ENCODE results near the gene GPAT2.
"Not testable (repeated sequence)": the region's sequence is repeated elsewhere in the genome, so short reads cannot be mapped to it uniquely, and the experiment has no call there.

GPAT2 gene

DNA sequence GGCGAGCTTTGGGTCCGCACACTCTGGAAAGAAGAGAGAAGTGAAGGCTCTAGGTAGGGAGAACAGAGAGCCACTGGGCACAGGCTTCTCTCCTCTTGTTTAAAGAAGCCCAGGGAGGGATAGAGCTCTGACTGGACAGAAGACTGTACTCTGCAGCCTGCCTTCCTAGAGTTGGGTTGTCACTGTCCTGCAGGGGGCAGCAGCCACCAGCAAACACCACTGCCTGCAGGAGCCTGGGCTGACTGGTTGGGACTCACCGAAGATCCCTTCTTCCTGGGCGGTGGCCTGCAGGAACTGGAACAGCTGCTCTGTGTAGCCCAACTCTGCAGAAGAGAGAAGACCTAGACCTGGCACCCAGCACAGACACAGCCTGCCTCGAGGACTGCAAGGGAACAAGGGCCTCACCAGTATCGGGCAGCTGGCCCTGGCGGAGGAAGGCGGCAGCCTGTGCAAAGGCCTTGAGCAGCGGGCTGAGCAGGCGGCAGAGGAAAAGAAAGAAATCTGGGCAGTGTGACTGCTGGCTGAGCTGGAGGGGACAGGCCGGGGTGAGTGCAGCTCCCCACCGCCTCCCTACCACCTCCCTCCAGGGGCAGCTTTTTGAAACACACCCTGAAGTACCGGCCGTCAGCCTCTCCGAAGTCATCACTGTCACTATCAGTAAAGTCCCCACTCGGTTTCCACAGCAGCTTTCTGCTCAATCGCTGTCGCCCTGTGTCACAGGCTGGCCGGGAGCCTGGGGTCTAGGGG is 11.8 kb downstream of the GPAT2 start:
- ATAC-seq (peak; percentile 69), DNase-seq (peak; percentile 75)

DNA sequence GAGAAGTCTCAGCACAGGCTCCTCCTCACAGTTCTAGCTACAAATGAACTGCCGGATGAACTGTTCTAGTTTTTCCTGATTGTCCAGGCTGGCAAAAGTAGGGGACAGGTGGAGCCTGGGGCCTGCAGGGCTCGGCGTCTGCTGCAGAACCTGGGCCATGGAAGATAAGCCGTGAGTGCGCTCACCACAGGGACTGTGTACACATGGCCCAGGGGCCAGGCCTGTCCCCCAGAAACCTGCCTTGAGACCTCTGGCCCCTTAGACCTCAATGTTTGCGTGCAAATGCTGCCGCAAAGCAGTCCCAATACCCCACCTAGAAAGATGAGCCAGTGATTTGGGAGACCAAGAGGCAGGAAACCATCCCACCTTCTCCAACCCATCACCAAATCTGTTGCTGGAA is 12.6 kb downstream of the GPAT2 start:
- DNase-seq, ATAC-seq: not testable (repeated sequence)

DNA sequence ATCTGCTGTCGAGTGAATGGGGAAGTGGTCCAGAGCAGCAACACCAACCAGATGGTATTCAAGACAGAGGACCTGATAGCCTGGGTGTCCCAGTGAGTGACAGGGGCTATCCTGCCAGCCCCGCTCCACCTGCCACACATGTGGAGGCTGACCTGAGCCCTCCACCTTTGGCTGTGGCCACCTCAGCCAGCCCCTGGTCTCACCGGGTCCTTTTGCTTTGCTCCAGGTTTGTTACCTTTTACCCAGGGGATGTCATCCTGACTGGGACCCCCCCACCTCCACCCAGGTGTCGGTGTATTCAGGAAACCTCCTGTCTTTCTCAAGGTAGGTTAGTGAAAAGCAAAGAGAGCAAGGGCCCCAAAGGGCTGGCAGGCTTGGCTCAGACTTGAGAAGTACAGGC is 13.6 kb downstream of the GPAT2 start:
- not testable (repeated sequence) for DNase-seq, ATAC-seq

DNA sequence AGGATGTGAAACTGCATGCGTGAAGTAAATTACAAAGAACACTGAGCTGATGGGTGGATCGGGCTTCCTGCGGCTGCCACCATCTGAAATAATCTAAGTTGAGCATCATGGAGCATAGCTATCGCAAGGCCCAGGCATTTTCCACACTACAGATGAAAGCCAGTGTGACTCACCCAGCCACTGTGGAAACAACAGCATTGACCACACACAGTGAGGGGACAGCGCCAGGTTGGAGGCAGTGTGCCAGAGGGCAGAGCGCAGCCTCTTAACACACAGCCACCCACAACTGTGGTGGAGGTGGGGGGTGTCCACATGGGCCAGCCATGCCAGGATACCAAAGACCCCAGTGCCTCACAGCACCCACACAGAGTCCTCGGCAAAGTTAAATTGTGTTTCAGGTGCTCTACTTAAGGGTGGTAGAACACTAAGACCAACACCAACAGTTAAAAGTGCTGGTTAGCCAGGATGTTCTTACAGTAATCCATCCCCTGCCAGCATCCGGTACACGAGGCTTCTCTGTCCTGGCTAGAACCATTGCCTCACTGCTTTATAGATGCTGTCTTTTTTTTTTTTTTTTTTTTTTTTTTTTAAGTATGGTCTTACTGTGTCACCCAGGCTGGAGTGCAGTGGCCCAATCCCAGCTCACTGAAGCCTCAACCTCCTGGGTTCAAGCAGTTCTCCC is 14.7 kb downstream of the GPAT2 start:
- peak; percentile 70 for ATAC-seq
- DNase-seq: not testable (repeated sequence)

DNA sequence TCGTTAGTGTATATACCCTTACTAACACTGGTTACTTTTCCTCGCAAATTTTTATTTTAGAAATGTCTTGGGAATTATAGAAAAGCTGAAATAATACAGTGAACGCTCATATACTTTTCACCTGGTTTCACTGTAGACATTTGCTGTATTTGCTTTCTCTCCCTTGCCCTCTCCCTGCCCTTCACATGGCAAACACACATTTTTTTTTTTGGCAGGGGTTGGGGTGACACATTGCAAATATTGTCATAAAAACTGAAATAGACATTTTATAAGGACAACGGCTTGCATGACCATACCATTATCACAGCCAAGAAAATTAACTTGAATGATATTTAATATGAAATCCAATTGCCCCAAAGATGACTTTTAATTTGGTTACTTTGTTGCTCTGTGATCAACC is 18.4 kb downstream of the GPAT2 start:
- ATAC-seq, DNase-seq: not testable (repeated sequence)

DNA sequence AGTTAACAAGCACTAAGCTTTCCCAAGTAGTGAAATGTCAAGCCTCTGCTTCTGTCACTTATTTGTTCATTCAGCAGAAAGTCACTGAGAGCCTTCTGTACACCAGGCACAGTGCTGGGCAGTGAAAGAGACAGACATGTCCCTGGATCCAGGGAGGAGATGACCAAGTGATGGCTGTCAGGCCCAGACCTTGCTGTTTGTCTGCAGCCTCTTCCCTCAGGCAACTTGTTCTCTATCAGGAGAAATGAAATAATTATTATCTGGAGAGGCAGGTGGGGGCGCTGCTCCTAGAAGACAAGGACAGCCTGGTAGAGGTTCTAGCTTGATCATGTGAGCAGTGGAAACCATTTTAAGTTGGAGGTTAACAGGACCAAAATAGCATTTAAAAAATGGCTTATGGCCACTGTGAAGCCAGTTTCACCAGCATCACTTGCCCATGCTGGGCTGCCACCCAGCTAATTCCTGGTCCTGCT is 21.9 kb downstream of the GPAT2 start:
- not testable (repeated sequence) for ATAC-seq, DNase-seq

DNA sequence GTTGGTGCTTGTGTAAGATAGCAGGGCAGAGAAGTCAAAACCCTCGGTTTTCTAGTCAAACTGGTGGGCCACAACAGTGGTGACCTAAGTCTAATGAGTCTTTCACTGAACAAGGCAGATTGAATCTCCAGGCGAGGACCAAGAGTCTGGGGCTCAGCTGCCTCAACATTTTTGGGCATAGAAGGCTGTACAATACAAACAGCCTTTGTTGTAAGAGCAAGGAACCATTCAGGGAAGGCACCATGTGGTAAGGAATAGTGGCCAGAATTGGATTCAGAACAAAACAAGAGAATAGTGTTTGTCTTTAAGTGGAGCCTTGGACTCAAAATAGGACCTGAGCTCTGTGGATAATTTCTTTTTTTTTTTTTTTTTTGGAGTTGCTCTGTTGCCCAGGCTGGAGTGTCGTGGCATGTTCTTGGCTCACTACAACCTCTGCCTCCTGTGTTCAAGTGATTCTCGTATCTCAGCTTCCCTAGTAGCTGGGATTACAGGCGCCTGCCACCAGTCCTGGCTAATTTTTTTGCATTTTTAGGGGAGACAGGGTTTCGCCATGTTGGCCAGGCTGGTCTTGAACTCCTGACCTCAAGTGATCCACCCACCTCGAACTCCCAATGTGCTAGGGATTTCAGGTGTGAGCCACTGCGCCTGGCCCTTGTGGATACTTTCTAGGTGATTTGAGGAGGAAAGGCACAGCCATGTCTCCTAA is 22.5 kb downstream of the GPAT2 start:
- not testable (repeated sequence) for ATAC-seq, DNase-seq

DNA sequence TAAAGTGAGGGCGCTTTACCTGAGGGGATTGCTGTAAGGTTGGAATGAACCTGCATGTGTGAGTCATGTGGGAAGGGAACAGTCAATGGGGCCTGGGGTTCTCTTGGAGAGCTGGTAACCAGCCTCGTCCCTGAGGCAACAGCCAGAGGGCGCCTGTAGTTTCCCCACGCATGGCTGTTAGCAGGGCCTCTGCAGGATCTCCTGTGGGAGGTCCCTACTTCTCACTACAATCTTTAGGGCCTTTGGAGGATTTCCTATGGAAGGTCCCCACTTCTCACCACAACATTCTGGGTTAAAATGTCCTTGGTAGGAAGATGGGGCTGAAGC is 23.6 kb downstream of the GPAT2 start:
- ATAC-seq: peak; percentile 35
- peak; percentile 28 for DNase-seq

DNA sequence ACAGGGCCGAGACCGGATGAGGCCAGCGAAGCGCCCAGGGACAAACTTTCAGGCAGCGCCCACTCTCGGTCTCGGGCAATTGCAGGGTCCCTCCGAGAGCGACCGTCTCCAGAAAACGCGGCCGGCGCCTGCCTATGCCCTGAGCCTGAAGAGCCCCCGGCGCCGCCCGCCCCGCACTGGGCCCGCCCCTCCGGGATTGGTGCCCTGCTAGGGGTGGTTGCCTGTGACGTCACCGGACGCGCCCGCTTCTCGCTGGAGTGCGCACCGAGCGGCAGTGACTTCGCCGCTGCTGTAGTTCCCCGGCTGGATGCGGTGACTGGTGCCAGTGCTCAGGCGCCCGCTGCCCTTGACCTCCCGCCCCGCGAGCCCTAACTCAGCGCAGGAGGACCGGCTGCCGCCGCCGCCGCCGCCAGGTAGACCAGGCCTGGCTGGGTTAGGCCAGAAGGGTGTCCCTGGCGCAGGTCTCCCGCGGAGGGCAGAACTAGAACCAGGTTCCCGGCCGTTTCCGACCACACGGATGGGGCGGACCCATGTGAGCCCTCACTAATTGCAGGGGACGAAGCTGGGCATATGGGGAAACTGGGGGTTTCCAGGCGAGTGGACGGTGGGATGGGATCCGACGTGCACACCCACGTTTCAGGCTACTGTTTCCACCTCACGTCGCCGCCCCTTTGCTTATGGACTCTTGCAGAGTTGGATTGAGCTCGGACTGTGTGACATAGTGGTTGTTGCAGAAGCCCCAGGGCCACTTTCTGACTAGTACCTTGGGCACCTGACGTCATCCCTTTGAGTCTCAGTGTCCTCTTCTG is 24.2 kb downstream of the GPAT2 start:
- DNase-seq: peak; percentile 98

DNA sequence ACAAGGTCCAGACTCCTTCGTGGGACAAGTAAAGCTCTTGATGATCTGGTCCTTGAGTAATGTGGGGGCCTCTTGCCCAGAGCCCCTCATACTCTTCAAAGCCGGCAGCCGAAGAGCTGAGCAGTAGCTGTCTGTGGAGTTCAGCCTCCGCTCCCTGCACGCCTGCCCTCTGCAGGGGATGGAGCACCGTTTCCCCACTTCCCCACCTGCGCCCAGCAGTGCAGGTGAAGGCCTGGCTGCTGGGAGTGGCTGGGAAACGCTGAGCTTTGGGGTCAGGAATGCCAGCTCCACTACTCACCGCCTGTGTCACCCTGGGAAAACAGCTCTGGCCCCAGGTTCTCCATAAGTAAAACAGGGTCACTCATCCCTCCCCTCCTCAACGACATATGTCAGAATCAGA is 24.9 kb downstream of the GPAT2 start:
- not testable (repeated sequence) for ATAC-seq, DNase-seq

More for the DNA sequence above, 24.2 kb downstream of the GPAT2 start:
- peak; percentile 100 for ATAC-seq

DNA sequence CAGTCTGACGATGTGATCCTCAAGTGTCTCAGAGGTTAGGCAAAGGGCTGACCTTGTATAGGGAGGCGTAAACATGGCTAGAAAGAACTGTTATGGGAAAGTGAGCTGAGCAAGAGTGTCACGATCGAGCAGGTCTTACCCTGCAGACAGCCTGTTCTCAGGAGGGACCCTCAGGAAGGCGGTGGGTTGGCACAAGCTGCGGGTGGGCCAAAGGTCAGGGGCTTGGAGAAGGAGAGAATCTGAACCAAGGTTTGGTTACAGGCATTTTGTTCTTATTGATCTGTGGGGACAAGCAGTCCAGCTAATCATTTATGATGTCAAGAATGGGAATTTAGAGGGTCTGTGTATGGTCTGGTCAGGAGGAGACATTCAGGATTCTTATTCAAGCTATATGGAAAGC is 26.7 kb downstream of the GPAT2 start:
- not testable (repeated sequence) for ATAC-seq, DNase-seq

DNA sequence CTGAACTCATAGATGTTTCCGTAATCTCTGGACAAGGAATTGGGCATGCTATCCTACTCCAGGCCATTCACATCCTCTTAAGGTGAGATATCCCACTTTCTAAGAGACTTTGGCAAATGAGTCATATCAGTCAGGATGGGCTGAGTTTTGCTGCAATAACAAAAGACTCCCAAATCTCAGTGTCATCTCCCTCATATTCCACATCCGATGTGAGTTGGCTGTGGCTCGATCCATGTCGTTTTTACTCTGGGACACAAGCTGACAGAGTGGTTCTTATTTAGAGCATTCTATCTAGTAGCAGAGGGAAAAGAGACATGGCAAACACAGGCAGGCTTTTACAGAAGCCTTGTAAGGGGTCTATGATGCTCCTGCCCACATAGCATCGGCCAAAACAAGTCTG is 28.5 kb downstream of the GPAT2 start:
- not testable (repeated sequence) for DNase-seq, ATAC-seq

DNA sequence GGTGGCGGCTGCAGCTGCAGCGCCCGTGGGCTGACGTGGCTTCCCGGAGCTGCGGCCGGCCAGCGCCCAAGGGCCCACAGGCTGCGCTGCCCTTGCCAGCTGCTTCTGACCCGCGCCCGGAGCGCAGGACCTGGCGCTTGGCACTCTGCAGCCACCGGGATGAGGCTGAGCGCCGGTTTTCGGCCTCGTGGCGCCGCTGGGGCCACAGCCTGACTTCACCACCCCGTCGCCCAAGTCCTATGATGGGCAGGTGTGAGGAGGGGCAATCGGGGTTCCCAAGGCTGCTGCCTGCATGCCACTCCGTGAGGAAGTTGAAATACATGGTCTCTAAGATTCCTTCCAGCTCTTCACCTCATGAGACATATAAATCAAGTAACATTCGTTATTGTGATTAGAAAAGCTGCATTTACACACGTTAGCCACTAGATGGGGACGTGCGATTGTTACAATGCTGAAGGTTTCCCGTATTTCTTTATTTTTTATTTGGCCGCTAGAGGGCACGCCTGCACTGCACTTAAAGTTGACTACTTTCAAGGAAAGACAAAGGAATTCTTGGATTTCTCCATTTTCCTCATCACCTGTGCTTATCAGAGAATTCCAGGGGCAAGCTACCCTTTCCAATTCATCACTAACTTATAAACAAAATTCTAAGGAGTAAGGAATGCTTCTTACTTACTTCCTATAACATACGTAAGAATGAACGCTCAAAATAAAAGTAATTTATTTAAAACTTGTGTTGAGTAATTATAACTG is 42.0 kb downstream of the GPAT2 start:
- ATAC-seq (peak; percentile 40), DNase-seq (peak; percentile 50)

DNA sequence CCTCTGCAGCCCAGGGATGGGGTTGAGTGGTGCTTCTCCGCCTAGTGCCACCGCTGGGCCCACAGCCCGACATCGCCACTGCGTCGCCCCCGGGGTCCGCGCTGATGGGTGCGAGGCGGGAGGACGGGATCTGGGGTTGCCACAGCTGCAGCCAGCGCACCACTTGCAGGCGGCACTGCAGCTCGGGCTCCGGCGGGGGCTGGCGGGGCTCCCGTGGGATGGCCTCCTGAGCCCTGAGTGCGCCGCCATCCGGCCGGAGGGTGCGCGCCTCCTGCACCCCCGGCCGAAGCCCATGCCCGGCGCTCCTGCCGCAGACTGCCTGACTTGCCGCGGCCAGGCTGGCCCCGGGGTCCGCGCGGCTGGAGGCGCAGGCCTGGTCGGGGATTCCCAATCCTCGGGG is 42.6 kb downstream of the GPAT2 start:
- peak; percentile 40 for DNase-seq
- ATAC-seq: peak; percentile 55

DNA sequence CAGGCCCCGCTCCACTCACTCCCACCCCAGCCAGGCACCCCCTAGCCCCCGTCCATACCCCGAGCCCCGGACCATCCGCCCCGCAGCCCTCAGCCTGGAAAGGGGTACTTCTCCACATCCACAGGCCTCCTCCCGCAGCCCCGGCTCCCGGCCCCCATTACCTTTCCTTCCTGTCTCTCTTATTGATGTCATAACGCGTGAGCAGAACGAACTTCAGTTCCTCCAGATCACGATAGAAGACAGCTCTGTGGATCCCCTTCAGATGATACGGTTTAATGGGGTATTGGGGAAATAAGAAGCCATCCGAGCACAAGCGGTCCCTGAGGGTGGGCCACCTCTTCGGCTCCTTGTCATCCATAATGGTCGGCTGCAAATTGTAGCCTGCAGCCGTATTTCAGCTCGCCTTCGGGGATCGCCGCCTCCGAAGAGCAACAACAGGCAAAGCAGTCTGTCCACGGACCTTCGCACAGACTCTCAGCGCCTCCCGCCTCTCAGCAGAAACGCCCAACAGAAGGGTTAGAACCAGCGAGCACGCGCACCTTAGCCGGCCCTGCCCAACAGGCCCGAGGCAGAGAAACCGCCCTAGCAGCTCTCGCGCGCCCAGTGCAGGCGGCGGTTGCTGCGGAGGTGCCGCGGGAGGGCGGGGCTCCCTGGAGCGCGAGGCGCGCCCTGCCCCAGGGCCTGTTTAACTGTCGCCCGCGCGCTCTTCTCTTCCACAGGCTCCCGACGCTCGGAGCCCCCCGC is 43.2 kb downstream of the GPAT2 start, which contains the start of gene ANKRD36C:
Gene ANKRD36C (minus strand): TSS at position 474 of the 744 bp plus-strand sequence. CDS start 116 bp downstream, at position 358.
- ATAC-seq (peak; percentile 91), DNase-seq (peak; percentile 24)

DNA sequence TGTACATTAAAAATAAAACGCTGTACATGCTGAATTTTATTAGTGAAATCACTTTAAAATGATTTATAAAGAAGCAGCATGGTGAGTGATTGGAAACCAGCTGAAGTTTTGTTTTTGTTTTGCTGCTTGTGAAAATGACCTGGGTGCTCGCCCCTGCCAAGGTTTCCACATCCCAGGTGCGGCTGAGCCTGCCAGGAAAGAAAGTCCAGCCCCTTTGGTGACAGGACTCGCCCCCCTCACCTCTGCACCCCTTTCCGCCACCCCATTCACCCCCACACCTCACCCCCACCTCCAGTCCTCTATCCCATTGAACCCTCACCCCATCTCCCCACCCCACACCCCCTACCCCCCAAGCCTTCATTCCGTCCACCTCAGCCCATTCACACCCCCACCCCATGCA is 43.8 kb downstream of the GPAT2 start:
- not testable (repeated sequence) for ATAC-seq, DNase-seq

Measured in stimulated activated naive CD8-positive, alpha-beta T cell treated with anti-CD3 and anti-CD28 coated beads, Interleukin-15, Interleukin-2, amounts not matched to agents 100 U/mL and 50 U/mL, for 24 hours (primary cell).